GM21367 (cell line): ENCODE results near the gene SEPTIN3.

Experiments
- ATAC-seq: cut with Tn5 transposase; IDR thresholded peaks from one replicate; pipeline ENCODE4 v1.9.1; 2021; ENCODE audit not compliant: unreplicated experiment

SEPTIN3 gene

GRCh38 chr22:41969110-41969646, at the start of gene SEPTIN3:
TSS of gene SEPTIN3 (plus strand) at chr22:41969443. CDS start at chr22:41971493, 2,050 bp downstream.
- ATAC-seq, result no peak

DNA sequence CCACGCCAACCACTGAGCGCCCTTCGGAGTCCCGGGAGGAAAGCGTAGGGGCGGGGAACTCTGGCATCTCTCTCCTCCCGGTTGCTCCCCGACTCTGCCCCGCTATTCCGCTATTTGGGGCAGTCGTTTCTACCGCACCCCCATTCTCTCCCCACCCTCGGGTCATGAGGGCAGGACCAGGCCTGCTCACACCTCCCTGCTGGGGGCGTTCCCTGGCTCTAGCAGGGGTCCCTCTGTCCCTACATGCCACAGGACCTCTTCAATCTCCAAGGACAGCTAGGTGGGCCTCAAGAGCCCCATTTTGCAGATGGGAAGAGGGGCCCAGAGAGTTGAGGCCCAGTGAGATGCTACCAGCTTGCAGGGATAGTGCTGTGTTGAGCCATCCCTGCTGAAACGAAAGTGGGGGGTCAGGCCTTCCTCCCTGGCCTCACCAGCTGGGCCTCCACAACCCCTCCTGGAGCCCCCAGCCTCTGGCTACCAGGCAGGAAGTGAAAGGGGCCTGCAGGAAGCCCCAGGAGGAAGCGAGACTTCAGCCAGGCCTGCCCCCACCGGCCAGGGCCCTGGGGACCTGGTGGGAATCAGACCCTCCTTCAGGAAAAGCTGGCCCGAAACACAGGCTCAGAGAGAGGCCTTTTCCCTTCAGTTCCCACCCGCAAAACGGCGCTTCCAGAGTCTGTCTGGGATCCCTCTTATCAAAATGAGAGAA, 48.8 kb upstream of the SEPTIN3 start:
- ATAC-seq, result peak; percentile 8

DNA sequence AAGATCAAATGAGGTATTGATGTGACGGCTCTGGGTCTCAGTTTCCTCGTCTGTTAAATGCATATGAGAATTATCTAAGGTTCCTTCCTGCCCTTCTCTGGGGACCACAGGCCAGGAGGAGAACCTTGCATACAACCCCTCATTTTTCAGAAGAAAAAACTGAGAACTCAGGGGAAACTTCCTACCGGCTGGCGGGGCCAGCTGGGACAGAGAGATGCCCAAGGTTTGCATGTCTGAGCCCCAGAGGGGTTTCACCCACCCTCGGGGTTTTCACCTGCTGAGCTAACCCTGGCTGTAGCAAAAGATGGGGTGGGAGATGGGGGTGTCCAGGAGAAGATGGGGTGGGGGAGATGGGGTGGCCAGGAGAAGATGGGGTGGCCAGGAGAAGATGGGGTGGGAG, 46.9 kb upstream of the SEPTIN3 start:
- no peak for ATAC-seq

DNA sequence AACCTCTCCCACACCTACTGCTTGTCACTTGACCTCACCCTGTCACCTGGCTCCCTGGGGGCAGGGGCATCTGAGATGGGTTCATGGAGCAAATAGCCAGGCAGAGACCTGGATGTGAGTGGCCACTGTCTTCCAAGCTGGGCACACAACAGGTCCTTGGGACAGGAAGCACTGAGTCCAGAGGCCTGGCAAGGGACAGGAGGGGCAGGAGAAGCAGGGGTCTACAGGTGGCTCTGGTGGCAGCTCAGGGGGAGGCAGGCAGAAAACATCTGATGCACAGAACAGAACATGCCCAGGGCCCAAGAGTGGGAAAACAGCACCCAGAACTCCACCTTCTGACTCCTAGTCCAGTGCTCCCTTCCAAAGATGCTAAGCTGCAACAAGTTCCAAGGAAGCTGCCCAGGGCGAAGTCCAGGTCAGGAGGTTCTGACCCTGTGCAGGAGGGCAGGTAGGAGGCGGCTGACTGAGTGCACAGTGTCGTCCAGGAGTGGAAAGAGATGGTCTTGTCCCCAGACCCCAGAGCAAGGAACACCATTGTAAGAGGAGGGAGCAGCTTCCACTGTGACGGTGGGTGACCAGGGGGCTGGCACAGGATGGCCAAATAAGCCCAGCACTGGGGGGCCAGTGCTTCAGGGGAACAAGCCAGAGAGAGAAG, 46.2 kb upstream of the SEPTIN3 start:
- ATAC-seq, result no peak

DNA sequence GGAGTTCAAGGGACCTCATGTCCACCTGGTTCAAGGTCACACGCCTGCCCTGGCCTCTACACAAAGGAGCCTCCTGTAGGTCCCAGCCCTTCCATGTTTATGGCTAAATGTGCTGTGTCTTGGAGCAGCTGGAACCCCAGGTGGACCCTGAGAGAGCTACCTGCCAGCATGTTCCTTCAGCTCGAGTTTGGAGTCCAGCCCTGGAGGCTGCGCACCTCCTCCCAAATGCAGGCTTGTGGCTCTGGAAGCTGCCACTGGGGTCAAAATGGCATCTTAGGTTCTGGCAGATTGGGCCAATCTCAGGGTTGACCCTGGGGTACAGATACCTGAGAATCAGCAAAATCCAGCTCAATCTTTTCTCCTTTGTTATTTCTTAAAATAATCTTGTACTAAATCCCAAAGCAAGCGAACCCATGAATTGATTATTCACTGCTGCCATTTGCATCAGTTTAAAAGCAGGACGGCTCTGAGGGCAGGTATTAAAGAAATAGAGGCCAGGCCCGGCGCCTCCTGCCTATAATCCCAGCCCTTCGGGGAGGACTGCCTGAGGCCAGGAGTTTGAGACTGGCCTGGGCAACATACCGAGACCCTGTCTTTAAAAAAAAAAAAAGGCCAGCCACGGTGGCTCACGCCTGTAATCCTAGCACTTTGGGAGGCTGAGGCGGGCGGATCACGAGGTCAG, 45.5 kb upstream of the SEPTIN3 start:
- no peak for ATAC-seq

- ATAC-seq, result no peak
These were observed 43.3 kb upstream of the SEPTIN3 start for GRCh38 chr22:41925783-41926460.

DNA sequence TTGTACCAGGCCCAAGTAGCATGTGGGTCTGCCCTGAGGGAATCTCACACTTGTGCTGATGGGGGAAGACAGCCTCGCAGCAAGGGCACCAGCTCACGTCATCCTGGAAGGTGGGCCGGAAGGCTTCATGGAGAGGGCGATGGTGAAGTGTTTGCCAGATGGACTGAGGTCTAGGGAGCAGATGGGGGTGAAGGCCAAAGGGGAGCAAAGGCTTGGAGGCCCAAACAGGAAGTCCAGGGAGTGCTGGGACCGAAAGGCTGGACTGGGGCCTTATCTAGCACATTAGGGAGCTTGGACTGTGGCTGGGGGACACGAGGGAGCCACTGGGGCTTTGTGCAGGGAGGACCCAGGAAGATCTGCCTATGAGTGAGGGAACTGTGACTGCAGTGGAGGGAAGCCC, 41.4 kb upstream of the SEPTIN3 start:
- ATAC-seq, result no peak

DNA sequence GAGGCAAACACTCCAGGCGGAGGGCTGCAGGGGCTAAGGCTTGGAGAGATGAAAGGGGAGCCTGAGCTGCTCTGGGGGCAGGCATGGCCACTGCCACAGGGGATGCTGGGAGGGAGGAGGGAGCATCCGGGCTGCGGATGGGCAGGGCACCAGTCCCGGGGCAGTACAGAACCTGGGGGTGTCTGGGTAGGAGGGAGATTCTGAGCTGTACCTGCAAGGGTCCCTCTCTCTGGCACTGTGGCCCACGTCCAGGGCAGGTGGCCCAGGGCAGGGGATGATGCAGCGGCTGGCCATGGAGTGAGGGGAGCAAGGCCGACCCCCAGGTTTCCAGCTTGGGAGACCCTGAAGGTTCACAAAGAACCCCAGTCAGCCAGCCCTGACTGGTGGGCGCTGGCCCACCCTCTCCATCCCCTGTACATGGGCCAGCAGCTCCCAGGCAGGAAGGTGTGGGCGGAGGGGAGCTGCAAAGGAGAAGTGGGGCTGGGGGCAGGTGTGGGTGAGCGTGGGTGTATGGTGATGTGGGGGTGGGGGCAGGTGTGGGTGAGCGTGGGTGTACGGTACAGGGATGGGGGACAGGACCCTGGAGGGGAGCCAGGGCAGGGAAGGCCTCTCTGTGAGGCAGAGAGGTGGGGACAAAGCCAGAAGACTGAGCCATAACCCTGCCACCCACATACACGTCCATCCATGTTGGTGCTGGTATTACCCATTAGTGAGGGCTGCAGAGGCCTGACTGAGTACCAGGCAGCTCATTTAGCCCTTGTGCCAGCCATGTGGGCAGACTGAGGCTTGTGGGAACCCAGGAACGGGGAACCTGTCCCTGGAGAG, 40.4 kb upstream of the SEPTIN3 start:
- ATAC-seq, result no peak

- ATAC-seq, result no peak
These were observed 39.8 kb upstream of the SEPTIN3 start for GRCh38 chr22:41929418-41929810.

- ATAC-seq, result no peak
These were observed 37.5 kb upstream of the SEPTIN3 start for GRCh38 chr22:41931701-41932269.

- ATAC-seq, result no peak
These were observed 36.9 kb upstream of the SEPTIN3 start for GRCh38 chr22:41932353-41932752.

DNA sequence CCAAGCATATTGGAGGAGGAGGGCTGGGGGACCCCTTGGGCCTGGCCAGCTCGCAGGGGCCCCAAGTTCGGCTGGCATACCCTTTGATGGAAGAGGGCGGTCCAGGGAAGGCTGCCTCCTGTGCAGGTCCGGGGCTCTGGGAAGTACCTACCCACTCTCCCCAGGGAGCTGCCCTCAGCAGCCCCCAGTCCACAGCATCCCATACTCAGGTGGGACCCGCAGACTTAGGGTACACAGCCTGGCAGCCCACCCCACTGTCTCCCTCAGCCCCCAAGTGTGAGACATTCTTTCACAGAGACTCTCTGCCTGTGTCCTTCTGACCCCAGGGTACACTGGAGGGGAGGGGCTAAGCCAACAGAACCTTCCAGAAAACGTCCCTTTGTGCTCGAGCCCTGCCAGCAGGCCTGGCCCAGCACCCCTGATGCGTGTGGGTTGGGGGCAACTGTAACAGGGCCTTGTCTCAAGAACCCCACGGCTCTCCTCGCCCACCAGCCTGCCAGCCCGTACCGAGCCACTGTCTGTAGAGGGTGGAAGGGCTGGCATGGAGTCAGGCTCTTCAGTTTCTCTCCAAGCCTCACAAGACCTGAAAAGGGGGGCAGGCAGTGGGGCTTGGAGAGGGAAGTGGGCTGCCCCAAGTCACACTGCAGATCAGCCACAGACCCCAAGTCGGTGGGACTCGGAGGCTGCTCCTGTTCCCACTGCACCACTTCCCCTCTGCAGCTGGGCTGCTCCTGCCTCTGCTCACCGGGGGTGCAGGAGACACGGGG, 35.6 kb upstream of the SEPTIN3 start:
- no peak for ATAC-seq

- ATAC-seq, result no peak
These were observed 34.8 kb upstream of the SEPTIN3 start for GRCh38 chr22:41934284-41935014.

GRCh38 chr22:41935015-41935351, 34.3 kb upstream of the SEPTIN3 start:
- no peak for ATAC-seq

DNA sequence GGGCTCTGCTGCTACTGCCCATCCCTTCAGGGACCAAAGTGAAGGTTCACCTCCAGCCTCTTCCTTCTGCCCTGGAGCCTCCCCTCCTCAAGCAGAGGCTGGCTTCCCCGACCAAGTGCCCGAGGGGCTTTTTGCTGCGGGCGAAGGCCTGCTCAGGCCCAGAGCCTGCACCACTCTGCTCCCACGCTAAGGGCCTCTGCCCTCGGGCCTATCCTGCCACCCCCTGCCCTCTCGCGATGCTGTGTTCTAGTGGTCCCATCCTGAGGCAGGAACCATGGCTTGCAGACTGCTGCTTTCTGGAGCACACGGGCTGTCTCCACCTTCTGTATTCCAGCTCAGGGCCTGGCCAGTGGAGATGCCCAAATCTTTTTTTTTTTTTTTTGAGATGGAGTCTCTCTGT, 33.7 kb upstream of the SEPTIN3 start:
- ATAC-seq, result no peak

- no peak for ATAC-seq
These were observed 32.4 kb upstream of the SEPTIN3 start for GRCh38 chr22:41936894-41937169.

DNA sequence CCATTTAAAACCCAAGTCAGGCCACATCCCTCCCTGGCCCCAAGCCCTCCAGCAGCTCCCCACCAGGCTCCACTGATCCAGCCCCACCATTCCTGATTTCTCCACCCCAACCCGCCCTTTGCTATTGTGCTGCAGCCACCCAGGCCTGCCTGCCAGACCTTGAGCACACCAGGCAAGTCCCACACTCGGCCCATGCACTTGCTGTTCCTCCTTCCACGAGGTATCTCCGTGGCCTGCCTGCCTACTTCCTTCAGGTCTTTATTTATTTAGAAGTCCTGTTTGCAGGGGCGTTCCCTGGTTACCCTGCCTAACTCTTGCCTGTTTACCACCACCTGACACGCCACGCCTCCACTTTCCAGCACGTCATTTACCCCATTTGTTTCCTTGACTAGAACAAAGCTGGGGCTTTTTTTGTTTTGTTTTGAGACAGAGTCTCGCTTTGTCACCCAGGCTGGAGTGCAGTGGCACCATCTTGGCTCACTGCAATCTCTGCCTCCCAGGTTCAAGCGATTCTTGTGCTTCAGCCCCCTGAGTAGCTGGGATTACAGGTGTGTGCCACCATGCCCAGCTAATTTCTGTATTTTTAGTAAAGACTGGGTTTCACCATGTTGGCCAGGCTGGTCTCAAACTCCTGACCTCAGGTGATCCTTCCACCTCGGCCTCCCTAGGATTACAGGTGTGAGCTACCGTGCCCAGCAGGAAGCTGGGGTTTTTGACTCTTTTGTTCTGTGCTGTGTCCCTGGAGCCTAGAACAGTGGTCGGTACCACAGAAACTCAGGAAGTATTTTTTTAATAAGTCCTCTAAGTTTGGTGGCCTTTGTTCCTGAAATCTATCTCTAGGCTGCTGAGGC, 29.0 kb upstream of the SEPTIN3 start:
- peak; percentile 40 for ATAC-seq
